HG02870 (cell line): ENCODE measurements around the gene FHIT.

Experiments
- ATAC-seq: cut with Tn5 transposase; IDR thresholded peaks from one replicate; pipeline ENCODE4 v1.9.1; 2021; ENCODE audit warnings: mild to moderate bottlenecking, moderate library complexity; ENCODE audit not compliant: unreplicated experiment

The FHIT gene

DNA sequence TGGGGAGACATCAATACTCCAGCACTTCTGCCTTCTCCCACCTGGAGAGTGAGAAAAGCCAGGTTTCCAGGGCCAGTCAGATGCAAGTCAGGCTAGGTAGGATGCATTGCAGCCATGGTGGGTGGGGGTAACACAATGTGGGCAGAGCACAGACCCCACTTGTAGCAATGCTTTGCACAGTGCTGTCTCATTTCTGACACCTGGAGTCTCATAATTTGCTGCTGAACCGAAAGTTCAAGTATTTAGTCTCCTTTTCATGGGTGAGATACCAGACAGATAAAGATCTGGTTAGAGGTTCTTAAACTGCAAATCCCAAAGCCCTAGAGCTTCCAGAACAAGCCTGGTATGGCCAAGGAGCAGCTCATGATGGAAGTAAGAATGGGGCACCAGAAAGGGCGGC, 1321.1 kb downstream of the FHIT start:
- no peak for ATAC-seq

DNA sequence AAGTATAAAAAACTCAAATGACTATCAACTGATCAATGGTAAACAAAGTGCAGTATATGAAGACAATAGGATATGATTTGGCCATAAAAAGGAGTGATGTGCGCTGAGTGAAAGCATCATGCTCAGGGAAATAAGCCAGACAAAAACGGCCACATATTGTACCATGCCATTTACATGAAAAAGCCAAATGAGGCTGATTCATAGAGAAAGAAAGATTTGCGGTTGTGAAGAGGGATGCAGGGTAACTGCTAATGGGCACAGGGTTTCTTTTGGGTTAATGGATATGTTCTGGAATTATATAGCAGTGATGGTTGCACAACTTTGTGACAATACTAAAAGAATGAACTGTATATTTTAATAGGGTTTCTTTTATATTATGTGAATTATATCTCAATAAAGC, 1324.2 kb downstream of the FHIT start:
- ATAC-seq = no peak

DNA sequence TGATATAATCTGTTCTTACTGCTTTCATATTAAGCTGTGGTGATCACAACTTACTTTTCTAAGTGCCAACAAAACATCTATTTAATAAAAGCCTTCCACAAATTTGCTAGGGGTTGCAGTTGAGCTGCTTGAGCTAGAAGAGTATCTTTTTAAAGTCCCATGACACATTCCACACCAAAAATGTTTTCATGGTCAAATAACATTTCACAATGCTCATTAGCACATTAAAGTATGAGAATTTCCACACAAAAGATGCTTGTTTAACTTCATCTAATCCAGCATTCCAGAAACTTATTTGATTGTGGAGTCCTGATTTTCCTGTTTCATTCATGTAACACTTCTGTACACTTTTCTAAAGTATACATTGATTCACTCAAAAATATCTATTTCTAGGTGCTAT, 1325.3 kb downstream of the FHIT start:
- ATAC-seq = no peak

DNA sequence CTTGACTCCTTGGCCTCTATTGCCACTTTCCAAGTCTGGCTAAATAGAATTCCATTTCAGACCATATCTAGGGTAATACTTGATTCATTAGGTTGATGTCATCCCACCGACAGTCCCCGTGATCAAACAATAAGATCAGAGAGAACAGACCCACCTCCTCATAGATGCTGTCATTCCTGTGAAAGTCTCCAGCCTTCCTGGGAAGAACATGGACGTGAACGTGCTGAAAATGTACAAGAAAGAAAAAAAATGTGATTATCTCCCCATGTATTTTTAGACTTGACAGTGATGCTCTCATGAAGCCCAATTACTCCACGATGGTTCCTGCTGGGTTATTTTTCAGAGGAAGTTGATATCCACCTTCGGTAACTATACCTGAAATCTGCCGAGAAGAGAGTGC, 1329.1 kb downstream of the FHIT start:
- no peak for ATAC-seq

DNA sequence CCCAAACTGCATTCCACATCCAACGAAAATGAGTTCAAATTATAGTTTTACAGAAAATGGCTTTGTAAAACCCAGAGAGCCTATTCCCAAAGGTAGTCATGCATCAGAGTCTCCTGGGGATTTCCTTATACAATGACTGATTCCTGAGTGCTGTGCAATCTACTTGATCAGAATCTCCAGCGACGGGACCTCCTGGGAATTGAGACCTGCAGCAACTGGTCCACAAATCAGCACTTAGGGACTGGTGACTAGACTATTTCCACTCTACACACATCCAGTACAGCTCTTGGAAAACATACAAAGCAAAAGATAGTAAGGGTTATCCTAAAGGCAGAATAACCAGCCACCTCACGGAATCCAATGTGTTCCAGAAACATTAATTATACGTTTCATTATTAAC, 1330.4 kb downstream of the FHIT start:
- no peak for ATAC-seq

DNA sequence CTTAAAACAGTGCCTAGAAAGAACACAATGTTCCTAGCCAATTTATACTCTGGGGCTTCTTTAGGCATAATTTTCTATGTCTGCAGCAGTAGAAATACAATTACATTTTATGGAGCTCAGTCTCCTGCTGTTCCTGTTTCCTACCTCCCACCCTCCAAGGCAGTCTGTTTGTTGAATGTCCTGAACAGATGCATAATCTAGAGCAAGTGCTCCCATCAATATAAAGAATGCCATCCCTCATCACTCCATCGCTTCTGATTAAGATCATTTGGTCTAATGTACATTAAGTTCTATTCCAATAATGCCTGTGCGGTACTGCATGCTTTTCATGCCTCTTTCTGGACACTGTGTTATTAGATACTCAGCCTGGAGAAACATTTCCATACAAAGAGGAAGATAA, 1331.7 kb downstream of the FHIT start:
- ATAC-seq = no peak

DNA sequence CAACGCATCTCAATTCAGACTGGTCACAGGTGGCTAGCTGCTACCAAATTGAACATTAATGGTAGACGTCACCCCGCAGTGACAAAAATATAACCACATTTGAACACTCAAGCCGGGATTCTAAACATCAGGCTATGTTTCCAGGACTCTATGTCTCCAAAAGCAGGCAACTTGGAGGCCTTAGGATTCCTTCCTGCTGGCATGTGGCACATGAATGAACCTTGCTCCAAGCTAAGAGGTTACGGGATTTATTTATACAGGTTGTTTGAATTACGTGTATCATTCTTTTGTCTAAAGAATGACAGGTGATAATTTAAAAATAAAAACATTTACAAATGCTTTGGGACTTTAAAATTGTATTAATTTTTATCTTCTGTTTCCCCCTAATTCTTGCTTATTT, 1337.0 kb downstream of the FHIT start:
- no peak for ATAC-seq

DNA sequence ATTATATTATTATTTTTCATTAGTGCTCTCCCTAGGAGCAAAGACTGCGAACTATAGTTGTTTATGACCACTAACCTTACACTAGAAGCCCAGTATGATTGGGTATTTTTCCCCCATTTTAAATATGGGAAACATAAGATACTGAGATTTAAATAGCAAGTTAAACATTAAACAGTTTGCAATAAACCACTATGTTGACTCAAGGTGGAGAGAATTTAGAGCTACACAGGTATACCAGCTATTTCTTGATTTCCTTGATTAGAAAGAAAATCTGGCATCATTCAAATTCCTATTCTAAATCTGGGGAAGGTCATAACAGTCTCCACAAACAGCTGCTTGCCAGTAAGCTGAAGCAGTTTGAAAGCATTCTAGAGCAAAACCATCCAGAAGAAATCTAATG, 1337.6 kb downstream of the FHIT start:
- ATAC-seq = no peak

DNA sequence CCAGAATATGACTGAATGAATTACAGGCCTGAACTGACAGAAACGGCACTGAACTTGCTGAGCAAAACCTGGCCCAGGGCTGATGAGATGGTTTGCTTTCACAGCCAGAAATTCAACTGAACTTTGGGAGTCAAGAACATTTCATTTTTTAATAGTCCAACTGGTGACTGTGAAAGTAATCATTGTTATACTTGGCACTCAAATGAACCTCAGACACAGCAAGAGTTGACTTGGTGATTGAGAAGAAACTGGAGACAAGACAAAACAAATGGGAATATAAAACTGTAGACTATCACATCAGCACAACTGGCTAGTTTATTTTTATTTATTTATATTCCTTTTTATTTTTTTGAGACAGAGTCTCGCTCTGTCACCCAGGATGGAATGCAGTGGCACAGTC, 1342.6 kb downstream of the FHIT start:
- ATAC-seq = no peak

DNA sequence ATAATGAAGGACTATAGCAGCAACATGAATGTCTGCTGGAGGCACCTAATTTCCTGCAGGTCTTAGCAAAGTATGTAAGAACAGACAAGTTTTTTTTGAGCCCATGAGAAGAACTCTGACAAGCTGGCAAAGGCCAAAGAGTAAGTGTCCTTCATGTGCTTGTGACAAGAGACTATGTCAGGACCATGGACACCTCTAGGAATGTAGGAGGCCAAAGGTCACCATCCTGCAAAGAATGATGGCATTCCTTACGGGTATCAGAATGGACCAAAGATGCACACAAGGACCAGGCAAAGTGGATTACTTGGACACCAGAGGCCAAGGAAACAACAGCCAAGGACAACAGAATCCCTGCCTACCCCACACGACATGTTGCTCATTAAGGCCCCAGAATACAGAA, 1343.0 kb downstream of the FHIT start:
- no peak for ATAC-seq

DNA sequence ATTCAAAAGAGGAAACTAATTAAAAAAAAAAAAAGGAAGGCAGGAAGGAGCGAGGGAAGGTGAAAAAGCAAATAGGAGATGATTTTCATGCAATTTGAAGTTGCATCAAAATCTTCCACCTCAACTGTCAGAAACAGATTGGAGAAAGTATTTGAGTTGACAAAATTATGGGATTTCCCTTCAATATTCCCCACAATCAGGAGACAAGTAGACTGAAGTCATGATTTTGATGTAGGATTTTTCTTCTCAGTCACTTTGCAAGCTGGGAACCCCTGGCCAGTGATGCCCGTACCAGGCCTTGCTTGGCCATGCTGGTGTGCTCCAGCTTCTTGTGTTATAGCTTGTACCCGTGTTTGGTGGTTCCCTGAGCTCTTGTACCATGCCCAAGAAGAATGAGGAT, 1347.0 kb downstream of the FHIT start:
- no peak for ATAC-seq

DNA sequence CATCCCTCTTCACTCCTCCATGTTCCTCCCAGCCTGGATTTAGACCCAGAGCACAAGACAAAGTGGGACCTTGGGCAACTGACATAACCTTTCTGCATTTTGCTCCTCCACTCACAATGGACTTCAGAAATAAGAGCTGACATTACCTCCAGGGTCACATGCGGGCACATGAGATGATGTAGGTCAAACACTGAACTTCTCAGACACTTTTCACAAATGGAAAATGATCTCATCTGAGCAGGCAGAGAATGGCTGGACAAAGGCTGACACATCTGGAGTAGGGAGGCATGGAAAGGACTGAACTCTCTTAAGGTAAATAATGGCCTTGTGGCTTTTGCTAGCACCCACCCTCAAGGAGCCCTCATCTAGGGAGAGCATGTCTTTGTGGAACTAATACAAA, 1352.2 kb downstream of the FHIT start:
- ATAC-seq = no peak

DNA sequence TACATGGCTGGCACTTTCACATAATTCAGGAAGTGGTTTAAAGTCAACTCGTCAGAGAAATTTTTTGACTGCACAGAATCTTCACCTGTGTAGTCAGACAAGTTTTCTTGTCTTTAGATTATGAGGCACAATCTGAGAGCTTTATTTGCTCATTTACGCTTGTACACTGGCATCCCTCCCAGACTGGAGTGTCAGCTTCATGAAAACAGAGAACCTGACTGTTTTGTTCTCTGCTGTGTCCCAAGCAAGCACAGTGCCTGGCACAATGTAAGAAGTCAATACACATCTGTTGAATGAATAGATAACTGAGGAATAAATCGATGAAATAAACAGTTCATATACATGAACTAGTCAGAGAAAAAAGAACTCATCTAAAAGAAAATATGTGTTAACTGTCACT, 1355.3 kb downstream of the FHIT start:
- ATAC-seq = no peak

DNA sequence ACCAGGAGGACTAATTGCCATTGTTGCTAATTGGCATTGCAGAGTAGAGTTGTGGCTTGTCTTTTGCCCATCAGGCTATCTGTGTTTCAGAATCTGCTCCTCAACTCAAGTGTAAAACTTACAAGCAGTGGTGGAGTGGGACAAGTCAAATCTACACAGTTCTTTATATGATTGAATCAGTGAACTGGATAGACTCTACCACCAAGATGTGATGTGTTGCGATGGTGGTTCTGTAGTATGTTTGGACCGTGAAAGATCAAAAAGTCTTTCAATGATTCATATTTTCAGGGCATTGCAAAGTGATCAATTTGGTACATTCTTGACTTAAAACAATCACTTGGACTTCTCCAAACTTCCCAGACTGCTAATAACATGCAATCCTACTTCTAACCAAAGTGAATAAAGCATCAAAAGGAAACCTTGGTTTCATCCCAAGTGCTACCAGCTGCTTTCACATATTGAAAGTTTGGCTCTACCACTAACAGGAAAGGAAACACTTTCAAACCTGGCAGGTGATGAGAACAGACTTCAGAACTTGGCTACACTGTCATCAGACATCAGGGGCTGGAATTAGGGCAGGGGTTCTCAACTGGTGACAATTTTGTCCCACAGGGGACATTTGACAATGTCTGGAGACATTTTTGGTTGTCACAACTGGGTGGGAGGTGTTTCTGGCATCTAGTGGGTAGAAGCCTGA, 1356.7 kb downstream of the FHIT start:
- no peak for ATAC-seq

DNA sequence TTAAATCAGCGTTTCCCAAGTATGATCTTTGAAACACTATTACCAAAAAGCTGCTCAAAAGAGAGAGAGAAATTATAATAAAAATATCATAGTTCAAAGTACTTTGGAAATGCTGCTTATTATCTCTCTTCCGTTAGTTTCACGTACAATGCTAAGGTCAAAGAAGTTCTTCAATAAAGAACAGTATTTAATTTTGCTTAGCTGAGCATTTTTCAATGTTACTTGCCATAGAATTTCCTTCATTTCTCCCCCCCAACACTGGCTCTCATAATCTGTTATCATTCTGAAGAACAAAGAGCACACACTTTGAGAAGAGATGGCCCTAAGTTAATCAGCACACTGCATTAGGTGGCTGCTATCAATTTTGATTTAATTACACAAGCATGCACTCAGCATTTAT, 1360.6 kb downstream of the FHIT start:
- no peak for ATAC-seq

DNA sequence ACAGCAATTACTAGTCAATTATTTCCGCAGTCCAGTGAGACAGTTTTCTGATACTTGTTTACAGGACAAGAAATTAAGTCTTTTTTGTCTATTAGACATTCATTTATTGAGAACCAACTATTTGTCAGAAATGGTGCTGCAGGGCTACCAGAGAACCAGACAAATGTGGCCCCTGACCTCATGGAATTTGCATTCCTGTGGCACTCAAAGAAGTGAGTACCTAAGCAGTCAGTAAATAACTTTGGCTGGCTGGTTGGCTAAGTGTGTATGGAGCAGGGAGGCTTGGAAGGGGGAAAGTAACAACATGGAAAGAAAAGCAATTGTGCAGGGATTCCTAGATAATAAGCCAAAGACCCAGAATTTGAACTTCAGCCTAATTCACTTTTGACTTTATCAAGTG, 1364.5 kb downstream of the FHIT start:
- no peak for ATAC-seq

DNA sequence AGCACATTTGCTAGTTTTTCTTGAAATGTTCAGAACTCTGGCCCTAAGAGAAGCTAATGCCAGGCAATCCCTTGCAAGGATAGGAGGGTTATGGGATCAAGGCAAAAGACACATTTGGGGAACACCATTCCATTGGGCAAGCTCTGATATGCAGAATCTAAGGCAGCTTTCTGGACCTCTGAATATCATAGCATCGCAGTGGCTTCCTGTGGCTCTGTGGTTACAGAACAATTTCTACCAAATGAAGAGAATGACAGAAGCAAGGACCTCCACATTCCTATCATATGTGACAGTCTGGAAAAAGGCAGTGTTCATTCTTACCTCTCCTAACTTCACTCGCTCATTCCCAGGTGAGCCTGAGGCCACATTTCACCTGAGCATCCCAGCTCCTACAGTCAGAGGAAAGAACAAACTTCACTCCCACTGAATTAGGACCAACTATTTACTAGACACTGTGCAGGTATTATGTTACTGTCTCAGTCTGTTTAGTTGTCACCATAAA, 1365.3 kb downstream of the FHIT start:
- ATAC-seq = no peak

DNA sequence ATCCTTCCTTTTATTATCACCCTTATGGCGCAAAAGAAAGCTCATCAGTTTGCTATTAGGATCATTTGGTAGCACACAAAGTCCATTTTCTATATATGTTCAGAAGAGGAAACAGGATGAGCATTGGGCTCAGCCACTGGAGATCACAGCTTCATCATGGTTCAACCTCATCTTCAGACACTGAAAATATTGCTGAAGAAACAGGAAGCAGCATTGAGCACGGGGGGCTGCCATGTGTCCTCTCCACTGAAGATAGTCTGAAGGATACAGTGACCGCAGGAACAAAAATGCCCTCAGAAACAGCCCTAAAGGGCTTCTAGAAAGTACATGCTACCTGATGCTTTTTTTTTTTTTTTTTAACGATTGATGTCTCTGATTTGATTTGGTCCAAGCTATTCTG, 1366.2 kb downstream of the FHIT start:
- no peak for ATAC-seq

DNA sequence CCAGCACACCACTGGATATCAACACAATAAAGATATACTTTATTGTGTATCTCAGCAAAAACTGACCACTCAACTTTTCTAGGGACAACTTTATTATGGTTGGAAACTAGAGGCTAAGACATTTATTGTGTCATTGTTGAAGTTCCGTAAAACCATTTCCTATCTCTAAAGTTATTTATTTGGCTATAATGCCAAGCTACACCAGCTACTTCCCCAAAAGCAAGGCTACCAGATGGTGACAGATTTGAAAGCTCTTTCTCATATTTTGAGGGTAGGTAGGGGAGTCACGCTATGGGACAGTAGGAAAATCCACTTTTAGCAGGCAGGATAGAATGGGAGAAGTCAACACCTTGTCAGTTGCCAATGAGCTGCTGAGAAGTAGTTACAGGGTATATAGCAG, 1366.8 kb downstream of the FHIT start:
- ATAC-seq = no peak

DNA sequence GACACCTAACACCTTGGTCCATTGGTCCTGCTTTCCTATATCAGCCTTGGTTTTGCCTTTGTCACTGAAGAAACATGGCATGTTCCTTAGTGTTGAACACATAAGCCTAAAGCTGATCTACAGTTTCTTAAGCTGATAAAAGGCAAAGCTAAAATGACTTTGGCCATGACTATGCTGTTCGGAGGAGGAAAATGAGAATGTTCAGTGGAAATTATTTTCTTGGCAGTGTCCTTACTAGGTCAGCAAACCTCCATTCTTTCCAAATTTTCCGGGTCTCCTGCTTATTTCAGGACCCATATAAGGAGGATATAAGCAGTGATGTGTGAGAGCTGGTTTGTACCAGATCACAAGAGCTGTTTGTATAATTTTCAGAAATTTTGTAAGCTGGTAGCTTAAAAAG, 1368.5 kb downstream of the FHIT start:
- no peak for ATAC-seq

DNA sequence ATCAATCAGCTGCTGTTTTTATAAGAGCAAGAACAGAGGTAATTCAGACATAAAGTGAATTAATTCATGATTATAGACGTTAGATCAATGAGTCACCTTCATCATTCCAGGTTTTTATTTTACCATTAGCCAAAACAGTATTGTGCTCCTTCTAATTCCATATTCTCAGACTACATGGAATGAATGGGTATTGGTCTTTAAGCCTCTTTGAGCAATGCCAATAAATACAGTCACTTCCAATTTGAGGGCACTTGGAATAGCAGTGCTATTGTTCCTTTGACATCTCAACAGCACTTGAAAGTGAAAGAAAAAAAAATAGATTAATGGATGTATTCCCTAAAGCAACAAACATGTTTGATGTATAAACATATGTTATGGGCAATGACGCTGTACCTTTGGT, 1370.5 kb downstream of the FHIT start:
- no peak for ATAC-seq

DNA sequence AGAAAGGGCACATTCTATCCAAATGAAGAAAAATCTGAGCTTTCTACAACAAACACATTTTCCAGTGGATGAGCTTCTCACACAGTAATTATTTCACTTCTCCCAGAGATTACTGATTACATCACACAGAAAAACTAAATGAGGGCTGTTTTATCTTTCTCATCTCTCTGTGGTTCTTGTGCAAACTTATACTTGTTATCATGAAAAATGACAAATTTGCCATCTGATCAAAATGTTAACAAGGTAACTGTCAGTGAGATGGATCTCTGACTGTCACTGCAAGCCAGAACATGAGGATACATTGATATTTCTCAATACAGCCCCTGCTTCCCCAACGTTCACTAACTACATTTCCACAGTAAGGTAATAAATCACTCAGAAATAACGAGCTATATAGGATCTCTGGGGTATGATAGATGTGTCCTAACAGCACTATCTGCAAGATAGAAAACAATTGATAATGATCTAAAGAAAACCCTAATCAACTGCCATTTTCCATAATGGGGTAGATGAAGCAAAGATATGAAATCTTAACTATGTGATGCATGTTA, 1372.1 kb downstream of the FHIT start:
- ATAC-seq = no peak

DNA sequence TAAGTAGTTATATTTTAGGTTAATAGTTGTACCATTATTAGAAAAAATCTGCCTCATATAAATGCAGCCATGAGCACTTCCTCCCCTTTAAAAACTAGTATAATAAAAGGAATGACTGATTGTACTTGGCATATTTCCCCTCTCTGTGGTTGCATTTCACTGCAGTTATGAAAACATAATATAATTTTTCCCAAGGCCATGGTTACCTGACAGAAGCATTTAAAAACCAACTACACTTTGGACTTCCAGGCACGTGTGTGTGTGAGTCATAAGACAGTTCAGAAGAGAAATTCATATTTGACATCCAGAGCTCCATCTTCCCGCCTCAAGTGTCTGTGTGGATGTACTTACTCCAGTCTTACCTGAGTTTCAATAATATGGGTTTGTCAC, 1373.2 kb downstream of the FHIT start:
- no peak for ATAC-seq
